IPS-20b (cell line): ENCODE measurements around the gene SENP6.

Experiments
- H3K27ac ChIP-seq: one replicate; pipeline ENCODE4 v1.5.1; 2013; ENCODE audit warnings: low read length
- H3K27me3 ChIP-seq: 2 replicates; pipeline ENCODE4 v1.6.1; 2013; ENCODE audit warnings: mild to moderate bottlenecking, low read length, inconsistent platforms; ENCODE audit not compliant: insufficient read depth
- H3K36me3 ChIP-seq: 2 replicates; pipeline ENCODE4 v1.6.1; 2013; ENCODE audit warnings: low read depth, mild to moderate bottlenecking, inconsistent platforms, low read length, moderate library complexity; ENCODE audit not compliant: insufficient read depth
- H3K4me1 ChIP-seq: 2 replicates; pipeline ENCODE4 v1.6.1; 2013; ENCODE audit warnings: mild to moderate bottlenecking, control low read depth, inconsistent platforms, low read length, moderate library complexity; ENCODE audit not compliant: insufficient read depth
- H3K4me3 ChIP-seq: 2 replicates; pipeline ENCODE4 v1.5.1; 2013; ENCODE audit warnings: mild to moderate bottlenecking, low read length, inconsistent platforms
- H3K9ac ChIP-seq: 2 replicates; pipeline ENCODE4 v1.6.1; 2013; ENCODE audit warnings: low read depth, mild to moderate bottlenecking, inconsistent platforms, low read length, moderate library complexity
- H3K9me3 ChIP-seq: 2 replicates; pipeline ENCODE4 v1.6.1; 2013; ENCODE audit warnings: mild to moderate bottlenecking, low read depth, low read length, inconsistent platforms; ENCODE audit not compliant: insufficient read depth

SENP6 gene

DNA sequence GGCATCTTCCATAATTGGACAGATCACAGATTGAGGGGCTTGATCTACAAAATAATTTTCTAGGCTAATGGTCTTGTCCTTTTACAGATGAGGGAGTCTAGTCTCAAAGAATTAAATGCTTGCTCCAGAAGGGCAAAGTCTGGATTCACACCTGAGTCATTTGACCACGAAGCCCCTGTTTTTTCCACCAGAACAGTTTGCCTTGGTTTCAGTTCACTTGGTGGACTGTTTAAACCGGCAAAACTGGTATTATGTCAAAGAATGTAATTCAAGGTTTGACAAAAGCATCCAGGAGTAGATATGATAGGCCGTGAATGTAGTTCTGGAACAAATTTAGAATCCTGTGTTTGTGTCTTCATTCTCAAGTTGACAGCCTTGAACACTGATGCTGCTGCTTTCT is 150.7 kb downstream of the SENP6 start:
- Histone ChIP-seq H3K27me3 (peaks cover 21% of the 10 kb centered on the region; the same call in 1 of the 2 replicates), H3K36me3 (no peaks in the 10 kb centered on the region), H3K27ac (no peak overlapping the region), H3K4me1 (peaks cover 5% of the 10 kb centered on the region; the same call in 1 of the 2 replicates), H3K4me3 (no peak overlapping the region), H3K9me3 (no peaks in the 10 kb centered on the region), H3K9ac (no peak overlapping the region)

DNA sequence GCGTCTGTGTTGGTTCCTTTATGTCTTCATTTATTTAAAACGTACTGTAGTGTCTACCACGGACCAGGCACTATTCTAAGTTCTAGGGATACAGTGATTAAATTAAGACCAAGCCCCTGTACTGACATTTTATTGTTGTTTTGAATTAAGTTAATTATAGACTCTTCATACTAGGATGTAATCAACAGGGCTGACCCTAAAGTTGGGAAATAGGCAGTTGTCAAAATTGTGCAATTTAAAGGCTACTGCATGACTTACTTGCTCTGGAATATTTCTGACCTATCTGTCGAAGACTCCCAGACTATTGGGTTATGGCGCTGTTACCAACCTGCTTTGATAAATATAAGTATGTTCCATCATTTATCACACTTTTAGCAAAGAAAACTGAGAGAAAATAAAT is 154.0 kb downstream of the SENP6 start:
- Histone ChIP-seq H3K9ac (no peak overlapping the region), H3K4me3 (no peak overlapping the region), H3K36me3 (no peaks in the 10 kb centered on the region), H3K27ac (no peak overlapping the region), H3K4me1 (no peaks in the 10 kb centered on the region; the same call in 1 of the 2 replicates), H3K9me3 (no peaks in the 10 kb centered on the region), H3K27me3 (no peaks in the 10 kb centered on the region)

DNA sequence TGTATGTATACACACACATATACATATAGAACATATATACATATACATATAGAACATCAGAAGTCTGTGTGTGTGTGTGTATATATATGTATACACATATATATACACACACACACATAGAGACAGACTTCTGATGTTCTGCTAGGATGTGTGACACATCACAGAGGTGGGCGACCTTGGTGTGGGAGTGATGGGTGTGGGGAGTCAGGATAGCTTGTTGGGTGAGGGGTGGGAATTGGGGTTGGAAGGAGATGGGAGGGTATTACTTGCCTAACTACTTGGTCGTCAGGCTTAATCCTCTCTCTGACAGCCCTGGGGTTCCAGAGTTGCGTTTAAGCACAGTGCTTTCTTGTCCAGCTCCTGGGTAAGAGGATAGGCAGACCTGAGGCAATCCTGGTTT is 155.6 kb downstream of the SENP6 start:
- no peak overlapping the region for H3K27ac ChIP-seq
- no peak overlapping the region for H3K4me3 ChIP-seq
- H3K4me1 ChIP-seq, result no peaks in the 10 kb centered on the region; the same call in 1 of the 2 replicates
- H3K9me3 ChIP-seq, result no peaks in the 10 kb centered on the region
- no peaks in the 10 kb centered on the region for H3K27me3 ChIP-seq
- no peak overlapping the region for H3K9ac ChIP-seq
- H3K36me3 ChIP-seq, result no peaks in the 10 kb centered on the region

DNA sequence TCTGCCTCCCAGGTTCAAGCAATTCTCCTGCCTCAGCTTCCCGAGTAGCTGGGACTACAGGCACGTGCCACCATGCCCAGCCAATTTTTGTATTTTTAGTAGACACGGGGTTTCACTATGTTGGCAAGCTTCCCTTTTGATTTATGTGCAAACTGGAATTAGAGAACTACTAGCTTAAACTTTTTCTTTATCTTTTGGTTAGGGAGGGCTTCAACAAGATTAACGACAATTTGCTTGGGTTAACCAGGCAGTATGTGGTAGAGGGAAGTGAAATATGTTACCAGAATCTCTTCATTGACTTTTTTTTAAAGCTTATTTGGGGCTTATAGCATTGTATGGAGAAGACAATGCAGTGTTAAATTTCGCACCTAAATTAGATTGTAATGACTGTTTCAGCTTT is 156.4 kb downstream of the SENP6 start:
- Histone ChIP-seq H3K27ac (no peak overlapping the region), H3K4me1 (no peaks in the 10 kb centered on the region; the same call in 1 of the 2 replicates), H3K9me3 (no peaks in the 10 kb centered on the region), H3K36me3 (no peaks in the 10 kb centered on the region), H3K4me3 (no peak overlapping the region), H3K27me3 (no peaks in the 10 kb centered on the region), H3K9ac (no peak overlapping the region)

DNA sequence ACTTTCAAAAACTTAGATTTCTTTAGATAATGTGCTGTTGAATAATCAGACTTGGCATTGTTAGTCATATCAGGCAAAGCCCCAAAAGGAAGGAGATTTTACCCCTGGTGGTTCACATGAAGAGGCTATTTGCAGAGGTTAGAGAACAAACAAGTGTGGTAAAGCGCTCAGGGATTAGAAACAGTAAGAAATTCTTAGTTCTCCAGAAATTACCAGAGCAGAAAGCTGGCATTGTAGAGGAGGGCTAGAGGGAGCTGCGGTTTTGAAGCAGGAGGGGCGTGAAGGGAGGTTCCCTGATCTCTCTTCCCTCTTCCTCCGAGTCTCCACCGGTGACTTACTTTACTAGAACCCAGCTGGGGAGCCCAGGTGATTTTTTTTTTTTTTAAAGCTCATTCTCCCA is 157.5 kb downstream of the SENP6 start:
- H3K36me3 ChIP-seq, result no peaks in the 10 kb centered on the region
- no peak overlapping the region for H3K4me3 ChIP-seq
- H3K4me1 ChIP-seq, result no peaks in the 10 kb centered on the region; the same call in 1 of the 2 replicates
- no peak overlapping the region for H3K9ac ChIP-seq
- no peak overlapping the region for H3K27ac ChIP-seq
- H3K27me3 ChIP-seq, result no peaks in the 10 kb centered on the region
- H3K9me3 ChIP-seq, result no peaks in the 10 kb centered on the region

DNA sequence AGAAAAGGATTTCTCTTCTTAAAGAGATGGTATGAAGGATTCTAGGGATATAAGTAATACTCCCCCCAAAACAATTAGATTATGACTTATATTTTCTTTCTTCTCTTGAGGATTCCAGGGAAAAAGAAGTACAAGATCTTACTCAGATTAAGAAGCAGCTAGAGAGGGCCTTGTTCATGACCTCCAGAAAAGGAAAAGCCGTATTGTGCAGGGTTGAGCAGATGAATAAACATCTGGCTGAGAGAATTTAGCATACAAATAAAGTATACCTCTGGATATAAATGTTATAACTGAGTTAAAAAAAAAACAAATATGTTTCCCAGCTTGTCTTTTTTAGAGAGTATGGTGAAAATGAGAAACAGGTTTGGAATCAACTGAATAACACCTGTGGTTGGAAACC is 158.6 kb downstream of the SENP6 start:
- H3K36me3 ChIP-seq, result no peaks in the 10 kb centered on the region

DNA sequence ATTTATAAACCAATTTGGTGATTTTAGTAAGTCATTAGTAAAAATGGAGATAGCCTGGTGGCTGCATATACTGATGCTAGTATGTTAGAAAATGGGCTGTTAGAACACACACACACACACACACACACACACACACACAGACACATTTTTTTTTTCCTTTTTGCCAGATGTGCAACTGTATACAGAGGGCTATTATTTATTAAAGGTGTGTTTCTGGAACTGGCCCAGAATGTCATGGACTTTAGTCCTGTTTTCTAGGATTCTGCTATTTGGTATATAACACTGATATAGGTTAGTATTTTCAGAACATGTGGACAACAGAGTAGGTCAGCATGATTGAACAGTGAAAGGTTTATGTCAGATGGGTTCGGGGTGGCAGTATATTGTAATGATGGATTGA is 159.8 kb downstream of the SENP6 start:
- Histone ChIP-seq H3K9ac (no peak overlapping the region), H3K27me3 (no peaks in the 10 kb centered on the region), H3K4me1 (no peaks in the 10 kb centered on the region; the same call in 1 of the 2 replicates), H3K36me3 (no peaks in the 10 kb centered on the region), H3K9me3 (no peaks in the 10 kb centered on the region), H3K4me3 (no peak overlapping the region), H3K27ac (no peak overlapping the region)

More for the DNA sequence above, 158.6 kb downstream of the SENP6 start:
- no peak overlapping the region for H3K4me3 ChIP-seq
- no peaks in the 10 kb centered on the region; the same call in 1 of the 2 replicates for H3K4me1 ChIP-seq
- H3K27ac ChIP-seq, result no peak overlapping the region
- no peaks in the 10 kb centered on the region for H3K27me3 ChIP-seq
- H3K9me3 ChIP-seq, result no peaks in the 10 kb centered on the region
- H3K9ac ChIP-seq, result no peak overlapping the region

DNA sequence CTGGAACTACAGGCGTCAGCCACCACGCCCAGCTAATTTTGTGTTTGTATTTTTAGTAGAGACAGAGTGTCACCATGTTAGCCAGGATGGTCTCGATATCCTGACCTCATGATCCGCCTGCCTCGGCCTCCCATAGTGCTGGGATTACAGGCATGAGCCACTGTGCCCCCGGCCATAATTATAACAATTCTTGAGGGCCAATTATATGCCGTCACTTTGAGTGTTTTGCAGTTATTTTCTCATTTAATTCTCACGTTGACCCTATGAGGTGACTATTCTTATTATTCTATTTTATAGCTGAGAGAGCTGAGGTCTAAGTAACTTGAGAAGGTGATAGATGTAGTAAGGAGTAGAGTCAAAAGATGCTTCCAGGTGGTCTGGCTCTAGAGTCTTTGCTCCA is 160.4 kb downstream of the SENP6 start:
- Histone ChIP-seq H3K9me3 (no peaks in the 10 kb centered on the region), H3K4me1 (no peaks in the 10 kb centered on the region; the same call in 1 of the 2 replicates), H3K36me3 (no peaks in the 10 kb centered on the region), H3K27me3 (no peaks in the 10 kb centered on the region), H3K9ac (no peak overlapping the region), H3K27ac (no peak overlapping the region), H3K4me3 (no peak overlapping the region)

DNA sequence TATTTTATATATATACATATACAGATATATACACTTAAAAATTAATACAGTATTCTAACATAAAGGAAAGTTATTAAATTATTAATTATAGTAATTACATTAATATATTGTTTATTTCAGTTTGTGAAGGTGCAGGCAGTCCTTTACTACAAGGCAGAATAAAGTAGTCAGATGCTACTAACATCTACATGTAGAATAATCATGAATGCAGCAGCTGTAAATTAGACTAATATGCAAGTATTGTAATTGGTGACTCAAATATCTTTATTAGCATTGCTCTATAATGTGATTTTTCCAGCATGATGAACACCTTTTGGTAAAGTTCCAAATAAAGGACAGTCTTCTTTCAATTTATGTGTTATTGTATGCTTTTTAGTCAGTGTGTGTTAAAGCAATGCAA is 164.7 kb downstream of the SENP6 start:
- Histone ChIP-seq H3K27ac (no peak overlapping the region), H3K9ac (no peak overlapping the region), H3K9me3 (no peaks in the 10 kb centered on the region), H3K27me3 (no peaks in the 10 kb centered on the region), H3K4me3 (no peak overlapping the region), H3K4me1 (no peaks in the 10 kb centered on the region), H3K36me3 (no peaks in the 10 kb centered on the region)
